Breast epithelium (tissue), 4 donors: ENCODE measurements around the gene TLE2. TPM values are rescaled to one million over a fixed set of nuclear protein-coding genes. Genes with fewer than 3 reads are reported as not detected.

Source experiments
- DNase-seq, 2 donors: peaks; one replicate each; pipeline ENCODE4 v3.0.0-alpha.2; 2019; ENCODE audit warnings: low spot score in 2 of 2
- H3K27ac ChIP-seq, 2 donors: fragments of 200-600 bp; sonication (generic) in 1 of 2; one replicate each; pipeline ENCODE4 v1.5.1; 2016 to 2019; ENCODE audit warnings: mild to moderate bottlenecking in 1 of 2
- H3K27me3 ChIP-seq, 2 donors: fragments of 200-600 bp; sonication (generic) in 1 of 2; one replicate each; pipeline versions ENCODE4 v1.5.1 to v1.6.0; 2017 to 2019; ENCODE audit warnings: control low read depth in 1 of 2, mild to moderate bottlenecking in 1 of 2
- H3K36me3 ChIP-seq: fragments of 200-600 bp; one replicate; pipeline ENCODE4 v1.5.1; 2019
- H3K4me1 ChIP-seq, 2 donors: fragments of 200-600 bp; sonication (generic); one replicate each; pipeline ENCODE4 v1.5.1; 2016 to 2019; ENCODE audit warnings: control low read depth in 1 of 2
- H3K4me3 ChIP-seq, 3 donors: fragments of 200-600 bp; sonication (generic); 1 replicate in 2 of 3; 2 replicates in 1 of 3; pipeline ENCODE4 v1.5.1; 2016 to 2019; ENCODE audit warnings: mild to moderate bottlenecking in 3 of 3, moderate library complexity in 2 of 3
- H3K9me3 ChIP-seq, 2 donors: fragments of 200-600 bp; sonication (generic) in 1 of 2; one replicate each; pipeline ENCODE4 v1.5.1; 2016 to 2019; ENCODE audit warnings: control low read depth in 1 of 2
- POLR2A ChIP-seq: fragments of 450-650 bp; IDR thresholded peaks from one replicate; pipeline ENCODE4 v1.6.1; 2016; ENCODE audit warnings: antibody characterized with exemption, mild to moderate bottlenecking, moderate library complexity
- POLR2AphosphoS5 ChIP-seq, 3 donors: sonication (generic); formaldehyde crosslinking; IDR thresholded peaks; one replicate each; pipeline ENCODE4 v1.6.1; 2017; ENCODE audit warnings: antibody characterized with exemption in 3 of 3
- intact Hi-C: fragments of 100-400 bp; cut with DNase I; formaldehyde crosslinking; loops from one replicate; pipeline ENCODE4 v1.15.1; 2023; ENCODE audit warnings: low total_unique reads
- total RNA-seq, 3 donors: library from RNA; depleted of rRNA; stranded (reverse); fragments of >200 nt; gene quantifications; one replicate each; pipeline ENCODE4 v1.1.0, GENCODE V29; 2016
- TF ChIP-seq, protein P1 (sequence below), 3 donors: fragments of 450-650 bp; IDR thresholded peaks; one replicate each; pipeline ENCODE4 v1.5.1; 2016 to 2017; ENCODE audit warnings: antibody characterized with exemption in 3 of 3, mild to moderate bottlenecking in 3 of 3, moderate library complexity in 3 of 3

The TLE2 gene
- total RNA-seq, 3 donors from 2014 or later: 25.3 to 65.6 (median 35.1) TPM

DNA sequence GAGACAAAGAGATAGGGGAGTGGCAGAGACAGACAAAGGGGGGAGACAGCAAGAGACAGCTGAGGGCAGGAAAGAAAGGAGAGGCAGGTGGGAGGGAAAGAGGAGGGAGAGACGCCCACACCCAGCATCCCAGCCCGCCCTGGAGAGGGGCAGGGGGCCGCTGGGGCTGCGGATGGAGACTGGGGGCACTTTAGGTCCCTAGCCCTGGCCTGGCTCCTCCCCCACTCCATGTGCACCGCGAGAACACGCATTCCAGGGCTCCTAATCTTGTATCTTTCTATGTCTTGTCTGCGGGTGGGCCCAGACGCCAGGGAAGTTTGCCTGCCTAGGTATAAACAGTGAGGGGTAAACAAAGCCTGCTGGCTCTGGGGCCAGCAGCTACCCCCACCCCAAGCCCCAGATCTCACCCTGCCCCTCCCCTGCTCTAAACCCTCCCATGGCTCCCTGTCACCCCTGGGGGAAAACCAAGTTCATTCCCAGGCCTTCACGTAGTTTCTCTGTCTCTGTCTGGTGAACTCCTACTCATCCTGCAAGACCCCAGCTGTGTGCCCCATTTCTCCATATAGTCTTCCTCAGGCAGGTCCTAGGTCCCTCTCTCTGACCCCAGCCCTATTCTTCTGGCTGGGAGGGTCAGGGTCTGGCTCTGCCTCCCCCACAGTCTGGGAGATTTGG, 27.5 kb upstream of the TLE2 start:
- no peak for TF ChIP-seq POLR2A
- TF ChIP-seq POLR2AphosphoS5 (IDR thresholded peaks at IDR 0.05): no peak
- TF ChIP-seq, protein P1, sequence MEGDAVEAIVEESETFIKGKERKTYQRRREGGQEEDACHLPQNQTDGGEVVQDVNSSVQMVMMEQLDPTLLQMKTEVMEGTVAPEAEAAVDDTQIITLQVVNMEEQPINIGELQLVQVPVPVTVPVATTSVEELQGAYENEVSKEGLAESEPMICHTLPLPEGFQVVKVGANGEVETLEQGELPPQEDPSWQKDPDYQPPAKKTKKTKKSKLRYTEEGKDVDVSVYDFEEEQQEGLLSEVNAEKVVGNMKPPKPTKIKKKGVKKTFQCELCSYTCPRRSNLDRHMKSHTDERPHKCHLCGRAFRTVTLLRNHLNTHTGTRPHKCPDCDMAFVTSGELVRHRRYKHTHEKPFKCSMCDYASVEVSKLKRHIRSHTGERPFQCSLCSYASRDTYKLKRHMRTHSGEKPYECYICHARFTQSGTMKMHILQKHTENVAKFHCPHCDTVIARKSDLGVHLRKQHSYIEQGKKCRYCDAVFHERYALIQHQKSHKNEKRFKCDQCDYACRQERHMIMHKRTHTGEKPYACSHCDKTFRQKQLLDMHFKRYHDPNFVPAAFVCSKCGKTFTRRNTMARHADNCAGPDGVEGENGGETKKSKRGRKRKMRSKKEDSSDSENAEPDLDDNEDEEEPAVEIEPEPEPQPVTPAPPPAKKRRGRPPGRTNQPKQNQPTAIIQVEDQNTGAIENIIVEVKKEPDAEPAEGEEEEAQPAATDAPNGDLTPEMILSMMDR (IDR thresholded peaks at IDR 0.05): no peak
- intact Hi-C loops: no loop called here
- Histone ChIP-seq H3K36me3 (no peaks in the 10 kb centered on the region), H3K9me3 (no peaks in the 10 kb centered on the region), H3K27ac (peak overlapping the region; percentile 87 to 93), H3K27me3 (no peaks in the 10 kb centered on the region), H3K4me1 (peaks cover 11 to 44% of the 10 kb centered on the region in 2 donors), H3K4me3 (peak overlapping the region in 2 of 3 donors; percentile 24 to 46)
- DNase-seq: no peak

DNA sequence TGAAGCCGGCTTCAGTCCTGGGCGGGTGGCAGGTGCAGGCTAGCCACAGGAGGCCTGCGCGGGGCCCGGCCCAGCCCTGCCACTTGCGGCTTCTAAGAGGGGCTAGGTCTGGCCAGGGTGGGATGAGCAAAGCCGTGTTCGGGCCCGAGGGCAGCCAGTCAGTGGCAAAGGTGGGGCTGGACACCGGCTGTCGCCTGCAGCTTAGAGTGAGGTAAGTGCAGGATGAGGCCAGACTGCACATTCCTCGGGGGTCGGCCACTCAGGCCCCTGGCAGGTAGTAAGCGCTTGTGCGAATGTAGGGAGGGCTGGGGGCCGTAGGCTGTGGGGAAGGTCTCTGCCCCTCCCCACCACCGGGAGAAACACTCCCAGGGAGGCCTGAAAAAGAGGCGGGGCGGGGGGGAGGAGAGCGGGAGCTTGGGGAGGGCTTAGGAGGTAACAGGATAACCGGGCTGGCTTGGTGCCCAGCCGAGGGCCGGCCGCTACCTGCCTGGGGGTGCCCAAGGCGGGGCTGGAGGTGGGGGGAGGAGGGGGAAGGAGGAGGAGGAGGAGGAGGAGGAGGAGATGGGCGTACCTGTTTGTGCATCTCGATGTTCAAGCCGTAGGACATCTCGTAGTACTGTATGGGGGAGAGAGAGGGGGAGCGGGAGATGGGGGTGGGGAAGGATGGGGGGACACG, 26.8 kb upstream of the TLE2 start:
- no peaks in the 10 kb centered on the region for H3K9me3 ChIP-seq
- H3K4me3 ChIP-seq: peak overlapping the region in 2 of 3 donors; percentile 24 to 45
- H3K27me3 ChIP-seq: no peaks in the 10 kb centered on the region
- intact Hi-C loops: no loop called here
- no peak for TF ChIP-seq POLR2AphosphoS5 (IDR thresholded peaks at IDR 0.05)
- TF ChIP-seq POLR2A: no peak
- TF ChIP-seq, protein P1 (IDR thresholded peaks at IDR 0.05): no peak
- peak; percentile 89 for DNase-seq
- no peaks in the 10 kb centered on the region for H3K36me3 ChIP-seq
- H3K27ac ChIP-seq: peak overlapping the region; percentile 87 to 93
- H3K4me1 ChIP-seq: peaks cover 11 to 44% of the 10 kb centered on the region in 2 donors

DNA sequence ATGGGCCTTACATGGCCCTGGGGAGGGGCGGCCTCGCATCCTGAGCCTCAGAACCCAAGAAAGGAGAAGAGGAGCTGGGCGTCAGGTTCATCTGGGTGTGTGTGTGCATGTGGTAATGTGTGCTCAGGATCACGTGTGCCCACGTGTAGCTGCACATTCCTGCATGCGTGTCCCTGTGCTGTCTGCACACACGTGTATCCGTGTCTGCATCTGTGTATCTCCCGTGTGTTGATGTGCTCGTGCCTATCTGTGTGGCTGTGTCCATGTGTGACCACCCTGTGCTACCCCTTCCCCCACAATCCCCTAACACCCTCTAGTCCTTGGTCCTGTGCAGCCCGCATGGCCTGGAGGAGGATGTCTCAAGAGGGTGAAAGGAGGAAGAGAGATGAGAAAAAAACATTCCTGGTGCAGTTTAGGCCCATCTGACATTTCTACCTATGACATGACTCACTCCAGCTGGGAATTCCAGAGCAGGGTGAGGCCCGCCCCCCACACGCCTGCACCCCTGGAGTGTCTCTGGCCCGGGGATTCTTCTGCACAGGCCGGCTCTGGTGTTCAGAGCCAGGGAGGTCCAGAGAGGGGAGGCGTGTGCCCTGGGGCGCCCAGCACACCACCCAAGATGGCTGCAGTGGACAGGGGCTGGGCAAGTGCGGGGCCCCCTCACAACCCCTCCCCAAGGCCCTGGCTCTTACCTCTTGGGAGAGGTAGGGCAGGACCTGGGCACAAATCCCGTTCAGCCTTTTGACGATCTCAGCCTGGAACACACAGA, 26.1 kb upstream of the TLE2 start:
- TF ChIP-seq, protein P1 (IDR thresholded peaks at IDR 0.05): no peak
- peak in 1 of 3 donors; percentile 27 for TF ChIP-seq POLR2AphosphoS5 (IDR thresholded peaks at IDR 0.05)
- TF ChIP-seq POLR2A: no peak
- intact Hi-C loops: loop anchor here (5.0 kb wide), 1 partner anchor 1617 kb away; the partner anchor contains the start of gene MYDGF
- no peaks in the 10 kb centered on the region for H3K36me3 ChIP-seq
- no peaks in the 10 kb centered on the region for H3K27me3 ChIP-seq
- H3K4me3 ChIP-seq: peak overlapping the region in 2 of 3 donors; percentile 16 to 45
- peaks cover 11 to 44% of the 10 kb centered on the region in 2 donors for H3K4me1 ChIP-seq
- peak overlapping the region; percentile 87 to 93 for H3K27ac ChIP-seq
- H3K9me3 ChIP-seq: no peaks in the 10 kb centered on the region
- DNase-seq: no peak

DNA sequence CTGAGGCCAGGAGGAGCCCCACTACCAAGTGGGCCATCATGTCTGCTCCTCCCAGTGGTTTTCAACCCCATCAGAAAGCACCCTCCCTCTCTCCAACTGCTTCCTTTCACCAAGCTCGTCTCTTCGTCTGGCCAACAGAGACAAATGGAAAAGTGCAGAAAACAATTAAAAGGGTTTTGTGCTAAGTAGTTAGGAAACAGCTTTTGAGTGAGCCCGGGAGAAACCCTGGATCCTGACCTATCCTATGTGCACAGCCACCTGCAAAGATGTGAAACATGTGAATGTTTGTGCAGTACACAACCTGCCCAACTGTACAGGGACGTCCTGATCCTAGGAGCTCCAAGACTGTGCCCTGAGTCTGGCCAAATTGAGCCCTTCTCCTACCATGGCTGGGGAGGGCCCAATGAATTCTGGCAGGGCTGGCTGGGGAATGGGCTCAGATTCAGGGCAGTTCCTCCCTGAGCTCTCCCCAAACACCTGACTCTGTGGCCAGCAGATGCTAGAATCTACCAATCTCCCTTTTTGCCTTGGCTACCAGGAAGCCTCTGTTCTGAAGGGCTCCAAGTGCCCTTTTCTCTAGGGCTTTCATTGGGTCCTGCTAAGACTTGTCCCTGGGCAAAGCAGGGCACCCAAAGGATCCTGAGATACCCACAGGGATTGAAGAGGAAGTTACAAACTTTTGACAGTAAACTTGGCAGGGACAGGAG, 25.3 kb upstream of the TLE2 start:
- intact Hi-C loops: loop anchor here (5.0 kb wide), 1 partner anchor 1618 kb away; the partner anchor contains the start of gene MYDGF
- Histone ChIP-seq H3K9me3 (no peaks in the 10 kb centered on the region), H3K4me1 (peaks cover 11 to 44% of the 10 kb centered on the region in 2 donors), H3K27me3 (no peaks in the 10 kb centered on the region), H3K36me3 (no peaks in the 10 kb centered on the region), H3K27ac (peak overlapping the region; percentile 87 to 93), H3K4me3 (no peak overlapping the region)
- TF ChIP-seq POLR2AphosphoS5 (IDR thresholded peaks at IDR 0.05): no peak
- TF ChIP-seq, protein P1 (IDR thresholded peaks at IDR 0.05): no peak
- TF ChIP-seq POLR2A: no peak
- no peak for DNase-seq
